ENCODE data around the gene RHOT2. TPM values are rescaled to one million over a fixed set of nuclear protein-coding genes. Genes with fewer than 3 reads are reported as not detected.
A peak's percentile ranks its signal among the peaks of the same experiment; 100 is the strongest.

Gene RHOT2
- total RNA-seq, 2 donors from 2014 or later, result 62.0 to 80.4 TPM

GRCh38 chr16:672851-673250, 4.9 kb downstream of the RHOT2 start:
- TF ChIP-seq CTCF (IDR thresholded peaks at IDR 0.05), result no peak
- Histone ChIP-seq H3K4me3 (no peak overlapping the region), H3K27ac (no peak overlapping the region), H3K9me3 (no peaks in the 10 kb centered on the region), H3K4me1 (ENCODE audit: control insufficient read depth in 1 of 2, low read depth in 2 of 2) (peaks cover 12 to 27% of the 10 kb centered on the region in 2 donors), H3K36me3 (peaks cover 35% of the 10 kb centered on the region), H3K27me3 (replicated peaks; ENCODE audit: insufficient read depth) (no peaks in the 10 kb centered on the region)
- DNase-seq (ENCODE audit: low spot score) (no peak), ATAC-seq (ENCODE audit: insufficient number of reproducible peaks, low FRiP score, low read depth) (no peak)

GRCh38 chr16:673399-673991, 5.6 kb downstream of the RHOT2 start:
- no peak for TF ChIP-seq CTCF (IDR thresholded peaks at IDR 0.05)
- no peaks in the 10 kb centered on the region for H3K27me3 ChIP-seq (replicated peaks; ENCODE audit: insufficient read depth)
- H3K4me3 ChIP-seq, result no peak overlapping the region
- H3K4me1 ChIP-seq (ENCODE audit: control insufficient read depth in 1 of 2, low read depth in 2 of 2), result peaks cover 12 to 27% of the 10 kb centered on the region in 2 donors
- ATAC-seq (ENCODE audit: insufficient number of reproducible peaks, low FRiP score, low read depth) (no peak), DNase-seq (ENCODE audit: low spot score) (no peak)
- H3K36me3 ChIP-seq, result peaks cover 35% of the 10 kb centered on the region
- H3K9me3 ChIP-seq, result no peaks in the 10 kb centered on the region
- no peak overlapping the region for H3K27ac ChIP-seq

- Histone ChIP-seq H3K4me1 (ENCODE audit: control insufficient read depth in 1 of 2, low read depth in 2 of 2) (peaks cover 8 to 24% of the 10 kb centered on the region in 2 donors), H3K27me3 (replicated peaks; ENCODE audit: insufficient read depth) (no peaks in the 10 kb centered on the region), H3K9me3 (no peaks in the 10 kb centered on the region), H3K4me3 (no peak overlapping the region), H3K36me3 (peaks cover 35% of the 10 kb centered on the region), H3K27ac (no peak overlapping the region)
- DNase-seq (ENCODE audit: low spot score), result no peak
- no peak for TF ChIP-seq CTCF (IDR thresholded peaks at IDR 0.05)
- ATAC-seq (ENCODE audit: insufficient number of reproducible peaks, low FRiP score, low read depth), result no peak
Observed at GRCh38 chr16:674214-674881, 6.4 kb downstream of the RHOT2 start.

GRCh38 chr16:674968-675883, 7.3 kb downstream of the RHOT2 start, which contains the start of gene RHBDL1:
Gene RHBDL1, plus strand, starts transcription at chr16:675671. Its CDS starts 120 bp downstream, at chr16:675791.
- peak within 1 kb of the TSS; percentile 68 for H3K4me3 ChIP-seq
- H3K27me3 ChIP-seq (replicated peaks; ENCODE audit: insufficient read depth), result no peaks in the 10 kb centered on the region
- H3K36me3 ChIP-seq, result peaks cover 28% of the 10 kb centered on the region
- H3K4me1 ChIP-seq (ENCODE audit: control insufficient read depth in 1 of 2, low read depth in 2 of 2), result peaks cover 8 to 20% of the 10 kb centered on the region in 2 donors
- DNase-seq (ENCODE audit: low spot score), result no peak
- ATAC-seq (ENCODE audit: insufficient number of reproducible peaks, low FRiP score, low read depth), result no peak
- peak within 1 kb of the TSS in 1 of 2 donors; percentile 16 for H3K27ac ChIP-seq
- no peaks in the 10 kb centered on the region for H3K9me3 ChIP-seq
- TF ChIP-seq CTCF (IDR thresholded peaks at IDR 0.05), result no peak

All from thoracic aorta (tissue), 2 donors.